Measurements from ENCODE around the gene MVB12B. TPM values are rescaled to one million over a fixed set of nuclear protein-coding genes. Genes with fewer than 3 reads are reported as not detected.
A peak's percentile ranks its signal among the peaks of the same experiment; 100 is the strongest.
"Not testable (repeated sequence)": the region's sequence is repeated elsewhere in the genome, so short reads cannot be mapped to it uniquely, and the experiment has no call there.

MVB12B gene
- total RNA-seq, 2 donors from 2014 or later = 10.4 to 13.9 TPM

- Mint-ChIP-seq H3K27ac (peak overlapping the region; percentile 68), H3K4me3 (no peak overlapping the region), H3K27me3 (no peaks in the 10 kb centered on the region), H3K36me3 (ENCODE audit: low read depth) (peaks cover 7% of the 10 kb centered on the region), H3K4me1 (peaks cover 62% of the 10 kb centered on the region)
- ATAC-seq (no peak), DNase-seq (no peak)
- H3K9me3 ChIP-seq (ENCODE audit: control insufficient read depth, low read length, poor library complexity, severe bottlenecking) = no peaks in the 10 kb centered on the region
These were observed 149.4 kb downstream of the MVB12B start for GRCh38 chr9:126475933-126476555.

- not testable (repeated sequence) for H3K27me3 Mint-ChIP-seq; H3K4me3 Mint-ChIP-seq; ATAC-seq; DNase-seq; H3K9me3 ChIP-seq (ENCODE audit: control insufficient read depth, low read length, poor library complexity, severe bottlenecking); H3K36me3 Mint-ChIP-seq (ENCODE audit: low read depth)
- Mint-ChIP-seq H3K4me1 (peaks cover 53% of the 10 kb centered on the region), H3K27ac (peak overlapping the region; percentile 75)
These were observed 150.8 kb downstream of the MVB12B start for GRCh38 chr9:126477432-126477831.

GRCh38 chr9:126478216-126478981 lies 151.8 kb downstream of the MVB12B start:
- peak overlapping the region; percentile 39 for H3K27ac Mint-ChIP-seq
- no peak overlapping the region for H3K4me3 Mint-ChIP-seq
- no peaks in the 10 kb centered on the region for H3K27me3 Mint-ChIP-seq
- ATAC-seq (no peak), DNase-seq (no peak)
- peaks cover 7% of the 10 kb centered on the region for H3K36me3 Mint-ChIP-seq (ENCODE audit: low read depth)
- H3K4me1 Mint-ChIP-seq = peaks cover 44% of the 10 kb centered on the region
- H3K9me3 ChIP-seq (ENCODE audit: control insufficient read depth, low read length, poor library complexity, severe bottlenecking) = no peaks in the 10 kb centered on the region

- no peak for DNase-seq
- Mint-ChIP-seq H3K4me1 (peaks cover 38% of the 10 kb centered on the region), H3K27me3 (no peaks in the 10 kb centered on the region), H3K4me3 (no peak overlapping the region), H3K36me3 (ENCODE audit: low read depth) (peaks cover 7% of the 10 kb centered on the region), H3K27ac (peak overlapping the region; percentile 39)
- ATAC-seq = no peak
- no peaks in the 10 kb centered on the region for H3K9me3 ChIP-seq (ENCODE audit: control insufficient read depth, low read length, poor library complexity, severe bottlenecking)
These were observed 152.9 kb downstream of the MVB12B start for GRCh38 chr9:126479515-126479914.

GRCh38 chr9:126480813-126481212 lies 154.2 kb downstream of the MVB12B start:
- Mint-ChIP-seq H3K27me3 (no peaks in the 10 kb centered on the region), H3K27ac (peak overlapping the region; percentile 37), H3K36me3 (ENCODE audit: low read depth) (peaks cover 3% of the 10 kb centered on the region), H3K4me3 (no peak overlapping the region), H3K4me1 (peaks cover 32% of the 10 kb centered on the region)
- no peaks in the 10 kb centered on the region for H3K9me3 ChIP-seq (ENCODE audit: control insufficient read depth, low read length, poor library complexity, severe bottlenecking)
- no peak for DNase-seq
- no peak for ATAC-seq

- H3K27ac Mint-ChIP-seq = no peak overlapping the region
- no peak for DNase-seq
- no peak overlapping the region for H3K4me3 Mint-ChIP-seq
- no peak for ATAC-seq
- no peaks in the 10 kb centered on the region for H3K9me3 ChIP-seq (ENCODE audit: control insufficient read depth, low read length, poor library complexity, severe bottlenecking)
- peaks cover 28% of the 10 kb centered on the region for H3K4me1 Mint-ChIP-seq
- peaks cover 3% of the 10 kb centered on the region for H3K36me3 Mint-ChIP-seq (ENCODE audit: low read depth)
- H3K27me3 Mint-ChIP-seq = no peaks in the 10 kb centered on the region
These were observed 155.2 kb downstream of the MVB12B start for GRCh38 chr9:126481862-126482261.

- H3K27me3 Mint-ChIP-seq = no peaks in the 10 kb centered on the region
- H3K27ac Mint-ChIP-seq = no peak overlapping the region
- ATAC-seq = no peak
- H3K4me1 Mint-ChIP-seq = peaks cover 25% of the 10 kb centered on the region
- H3K4me3 Mint-ChIP-seq = no peak overlapping the region
- H3K9me3 ChIP-seq (ENCODE audit: control insufficient read depth, low read length, poor library complexity, severe bottlenecking) = no peaks in the 10 kb centered on the region
- no peak for DNase-seq
- H3K36me3 Mint-ChIP-seq (ENCODE audit: low read depth) = peaks cover 3% of the 10 kb centered on the region
These were observed 155.9 kb downstream of the MVB12B start for GRCh38 chr9:126482361-126483044.

- Mint-ChIP-seq H3K36me3 (ENCODE audit: low read depth) (peaks cover 3% of the 10 kb centered on the region), H3K4me3 (no peak overlapping the region), H3K27ac (peak overlapping the region; percentile 45), H3K27me3 (no peaks in the 10 kb centered on the region), H3K4me1 (peaks cover 22% of the 10 kb centered on the region)
- peak; percentile 18 for ATAC-seq
- H3K9me3 ChIP-seq (ENCODE audit: control insufficient read depth, low read length, poor library complexity, severe bottlenecking) = no peaks in the 10 kb centered on the region
- DNase-seq = no peak
These were observed 156.9 kb downstream of the MVB12B start for GRCh38 chr9:126483468-126484073.

- ATAC-seq (no peak), DNase-seq (no peak)
- no peaks in the 10 kb centered on the region for H3K9me3 ChIP-seq (ENCODE audit: control insufficient read depth, low read length, poor library complexity, severe bottlenecking)
- Mint-ChIP-seq H3K27me3 (no peaks in the 10 kb centered on the region), H3K27ac (no peak overlapping the region), H3K36me3 (ENCODE audit: low read depth) (no peaks in the 10 kb centered on the region), H3K4me1 (peaks cover 11% of the 10 kb centered on the region), H3K4me3 (no peak overlapping the region)
These were observed 159.0 kb downstream of the MVB12B start for GRCh38 chr9:126485662-126486061.

GRCh38 chr9:126486276-126486675 lies 159.6 kb downstream of the MVB12B start:
- H3K4me1 Mint-ChIP-seq = peaks cover 5% of the 10 kb centered on the region
- no peak overlapping the region for H3K27ac Mint-ChIP-seq
- H3K27me3 Mint-ChIP-seq = no peaks in the 10 kb centered on the region
- ATAC-seq = no peak
- no peaks in the 10 kb centered on the region for H3K36me3 Mint-ChIP-seq (ENCODE audit: low read depth)
- DNase-seq = no peak
- no peak overlapping the region for H3K4me3 Mint-ChIP-seq
- no peaks in the 10 kb centered on the region for H3K9me3 ChIP-seq (ENCODE audit: control insufficient read depth, low read length, poor library complexity, severe bottlenecking)

- no peak for DNase-seq
- no peak for ATAC-seq
- H3K4me3 Mint-ChIP-seq = no peak overlapping the region
- H3K9me3 ChIP-seq (ENCODE audit: control insufficient read depth, low read length, poor library complexity, severe bottlenecking) = no peaks in the 10 kb centered on the region
- peak overlapping the region; percentile 56 for H3K27ac Mint-ChIP-seq
- H3K27me3 Mint-ChIP-seq = no peaks in the 10 kb centered on the region
- H3K4me1 Mint-ChIP-seq = peaks cover 5% of the 10 kb centered on the region
- no peaks in the 10 kb centered on the region for H3K36me3 Mint-ChIP-seq (ENCODE audit: low read depth)
These were observed 161.2 kb downstream of the MVB12B start for GRCh38 chr9:126487856-126488255.

- DNase-seq = no peak
- Mint-ChIP-seq H3K27me3 (no peaks in the 10 kb centered on the region), H3K36me3 (ENCODE audit: low read depth) (no peaks in the 10 kb centered on the region), H3K4me1 (peaks cover 5% of the 10 kb centered on the region), H3K27ac (no peak overlapping the region), H3K4me3 (no peak overlapping the region)
- H3K9me3 ChIP-seq (ENCODE audit: control insufficient read depth, low read length, poor library complexity, severe bottlenecking) = no peaks in the 10 kb centered on the region
- ATAC-seq = no peak
These were observed 161.7 kb downstream of the MVB12B start for GRCh38 chr9:126488310-126488709.

- Mint-ChIP-seq H3K36me3 (ENCODE audit: low read depth) (no peaks in the 10 kb centered on the region), H3K4me3 (no peak overlapping the region), H3K27ac (no peak overlapping the region), H3K27me3 (no peaks in the 10 kb centered on the region), H3K4me1 (peaks cover 2% of the 10 kb centered on the region)
- ATAC-seq (no peak), DNase-seq (no peak)
- no peaks in the 10 kb centered on the region for H3K9me3 ChIP-seq (ENCODE audit: control insufficient read depth, low read length, poor library complexity, severe bottlenecking)
These were observed 162.3 kb downstream of the MVB12B start for GRCh38 chr9:126488881-126489404.

Measured in T-helper 17 cell (primary cell).